ENCODE results near the gene LOC101059915.
"Not testable (repeated sequence)": the region's sequence is repeated elsewhere in the genome, so short reads cannot be mapped to it uniquely, and the experiment has no call there.

Gene LOC101059915

DNA sequence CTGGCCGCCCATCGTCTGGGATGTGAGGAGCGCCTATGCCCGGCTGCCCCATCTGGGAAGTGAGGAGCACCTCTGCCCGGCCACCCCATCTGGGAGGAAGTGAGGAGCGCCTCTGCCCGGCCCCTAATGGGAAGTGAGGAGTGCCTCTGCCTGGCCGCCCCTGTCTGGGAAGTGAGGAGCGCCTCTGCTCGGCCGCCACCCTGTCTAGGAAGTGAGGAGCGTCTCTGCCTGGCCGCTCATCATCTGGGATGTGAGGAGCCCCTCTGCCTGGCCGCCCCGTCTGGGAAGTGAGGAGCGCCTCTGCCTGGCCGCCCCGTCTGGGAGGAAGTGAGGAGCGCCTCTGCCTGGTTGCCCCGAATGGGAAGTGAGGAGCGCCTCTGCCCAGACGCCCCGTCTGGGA is 8.3 kb downstream of the LOC101059915 start:
- not testable (repeated sequence) for DNase-seq (ENCODE audit: low spot score)

DNA sequence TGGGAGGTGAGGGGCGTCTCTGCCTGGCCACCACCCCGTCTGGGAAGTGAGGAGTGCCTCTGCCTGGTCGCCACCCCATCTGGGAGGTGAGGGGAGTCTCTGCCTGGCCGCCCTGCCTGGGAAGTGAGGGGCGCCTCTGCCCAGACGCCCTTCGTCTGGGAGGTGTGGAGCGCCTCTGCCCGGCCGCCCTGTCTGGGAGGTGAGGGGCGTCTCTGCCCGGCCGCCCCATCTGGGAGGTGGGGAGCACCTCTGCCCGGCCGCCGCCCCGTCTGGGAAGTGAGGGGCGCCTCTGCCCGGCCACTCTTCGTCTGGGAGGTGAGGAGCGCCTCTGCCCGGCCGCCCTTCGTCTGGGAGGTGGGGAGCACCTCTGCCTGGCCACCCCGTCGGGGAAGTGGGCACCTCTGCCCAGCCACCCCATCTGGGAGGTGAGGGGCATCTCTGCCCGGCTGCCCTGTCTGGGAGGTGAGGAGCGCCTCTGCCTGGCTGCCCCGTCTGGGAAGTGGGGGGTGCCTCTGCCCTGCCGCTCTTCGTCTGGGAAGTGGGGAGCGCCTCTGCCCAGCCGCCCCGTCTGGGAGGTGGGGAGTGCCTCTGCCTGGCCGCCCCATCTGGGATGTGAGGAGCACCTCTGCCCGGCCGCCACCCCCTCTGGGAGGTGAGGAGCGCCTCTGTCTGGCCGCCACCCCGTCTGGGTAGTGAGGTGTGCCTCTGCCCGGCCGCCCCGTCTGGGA is 8.9 kb downstream of the LOC101059915 start:
- not testable (repeated sequence) for DNase-seq (ENCODE audit: low spot score)

DNA sequence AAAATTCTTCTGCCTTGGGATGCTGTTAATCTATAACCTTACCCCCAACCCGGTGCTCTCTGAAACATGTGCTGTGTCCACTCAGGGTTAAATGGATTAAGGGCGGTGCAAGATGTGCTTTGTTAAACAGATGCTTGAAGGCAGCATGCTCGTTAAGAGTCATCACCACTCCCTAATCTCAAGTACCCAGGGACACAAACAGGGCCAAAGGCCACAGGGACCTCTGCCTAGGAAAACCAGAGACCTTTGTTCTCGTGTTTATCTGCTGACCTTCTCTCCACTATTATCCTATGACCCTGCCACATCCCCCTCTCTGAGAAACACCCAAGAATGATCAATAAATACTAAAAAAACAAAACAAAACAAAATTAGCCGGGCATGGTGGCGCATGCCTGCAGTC is 9.8 kb downstream of the LOC101059915 start:
- DNase-seq (ENCODE audit: low spot score): not testable (repeated sequence)

DNA sequence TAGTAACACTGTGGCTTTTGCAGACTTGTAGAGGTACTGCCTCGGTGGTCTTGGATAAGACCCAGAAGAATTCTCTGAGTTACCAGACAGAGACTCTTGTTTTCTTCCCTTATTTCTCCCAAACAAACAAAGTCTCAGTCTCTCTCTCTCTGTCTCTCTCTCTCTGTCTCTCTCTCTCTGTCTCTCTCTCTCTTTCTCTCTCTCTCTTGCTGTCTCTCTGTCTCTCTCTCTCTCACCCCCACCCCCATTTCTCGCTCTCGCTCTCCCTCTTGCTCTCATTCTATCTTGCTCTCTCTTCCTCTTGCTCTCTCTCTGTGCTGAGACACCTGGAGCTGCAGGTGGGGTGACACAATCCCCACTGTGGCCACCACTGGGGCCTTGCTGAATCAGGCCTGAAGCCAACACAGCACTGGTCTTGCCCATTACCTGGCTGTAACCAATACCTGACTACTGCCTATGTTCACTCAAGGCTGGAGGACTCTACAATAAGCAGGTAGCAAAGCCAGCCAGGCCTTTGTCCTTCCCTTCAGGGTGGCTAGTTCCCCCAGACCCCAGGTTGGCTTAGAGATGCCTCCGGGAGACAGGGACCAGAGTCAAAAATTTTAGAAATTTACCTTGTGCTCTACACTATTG is 12.3 kb downstream of the LOC101059915 start:
- no peak for DNase-seq (ENCODE audit: low spot score)

DNA sequence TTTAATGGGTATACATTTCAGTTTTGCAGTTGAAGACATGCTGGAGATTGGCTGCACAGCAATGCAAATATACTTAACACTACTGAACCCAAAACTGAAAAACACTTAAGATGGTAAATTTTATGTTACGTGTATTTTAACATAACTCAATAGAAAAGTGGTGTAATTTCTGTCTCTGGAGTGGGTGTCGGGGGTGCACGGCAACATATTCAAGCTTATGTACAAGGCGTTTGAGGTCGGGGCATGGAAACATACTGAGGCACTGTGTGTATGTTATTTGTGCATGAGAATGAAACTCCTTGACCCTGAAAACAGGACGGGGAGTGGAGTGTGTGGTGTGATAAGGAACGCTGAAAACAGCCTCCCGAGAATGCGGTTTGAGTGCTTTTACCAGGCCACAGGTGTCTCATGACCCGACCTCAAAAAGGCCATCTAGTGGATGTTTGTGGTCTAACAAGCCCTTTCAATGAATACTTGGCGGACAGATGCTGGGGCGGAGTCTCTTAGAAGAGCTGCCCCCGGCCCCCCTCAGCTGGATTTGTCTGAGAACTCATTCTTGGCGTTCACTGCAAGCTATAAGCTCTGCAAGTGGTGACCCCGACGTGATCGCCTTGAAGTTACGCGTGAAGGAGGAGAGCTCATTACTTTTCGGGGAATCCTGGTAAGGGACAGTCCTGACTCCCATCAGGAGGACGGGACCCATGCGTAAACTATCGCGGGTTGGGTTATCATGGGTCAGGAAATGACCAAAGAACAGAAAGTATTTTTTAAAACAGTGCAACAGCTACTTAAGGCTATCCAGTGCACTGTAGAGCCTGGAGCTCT is 29.5 kb downstream of the LOC101059915 start:
- not testable (repeated sequence) for DNase-seq (ENCODE audit: low spot score)

DNA sequence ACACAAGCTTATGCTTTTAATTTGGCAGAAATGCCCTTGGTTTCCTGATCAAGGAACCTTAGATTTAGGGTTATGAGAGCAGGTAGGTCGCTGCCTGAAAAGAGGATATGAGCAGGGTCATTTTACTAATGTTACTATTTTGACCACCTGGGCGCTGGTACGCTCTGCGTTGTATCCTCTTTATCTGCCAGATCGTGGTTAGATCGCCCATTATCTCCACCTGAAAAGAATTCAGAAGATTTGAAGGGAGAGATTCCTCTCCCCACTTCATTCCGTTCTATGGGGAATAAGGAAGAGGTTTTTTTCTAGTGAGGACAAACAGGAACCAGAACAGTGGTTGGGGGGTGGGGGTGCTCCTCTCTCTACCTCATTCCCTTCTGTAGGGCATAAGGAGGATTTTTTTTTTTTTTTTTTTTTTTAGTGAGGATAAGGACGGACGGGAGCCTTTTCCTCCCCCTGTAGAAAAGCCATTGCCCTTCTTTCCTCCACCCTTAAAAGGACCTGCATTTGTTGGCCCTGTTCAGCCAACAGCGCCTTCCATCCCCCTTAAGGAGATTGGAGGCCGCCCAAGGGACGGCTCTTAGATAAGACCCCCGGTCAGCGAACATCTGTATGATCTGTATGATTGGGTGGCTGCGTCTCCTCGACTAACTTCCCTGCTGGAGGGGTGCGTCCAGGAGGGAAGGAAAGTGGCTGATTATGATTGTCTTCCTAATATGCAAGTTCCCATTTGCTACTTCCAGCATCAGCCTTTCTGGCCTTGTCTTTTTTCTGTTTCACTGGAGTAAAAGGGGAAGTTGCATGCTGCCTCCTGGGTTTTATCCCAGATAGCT is 30.3 kb downstream of the LOC101059915 start:
- DNase-seq (ENCODE audit: low spot score): not testable (repeated sequence)

DNA sequence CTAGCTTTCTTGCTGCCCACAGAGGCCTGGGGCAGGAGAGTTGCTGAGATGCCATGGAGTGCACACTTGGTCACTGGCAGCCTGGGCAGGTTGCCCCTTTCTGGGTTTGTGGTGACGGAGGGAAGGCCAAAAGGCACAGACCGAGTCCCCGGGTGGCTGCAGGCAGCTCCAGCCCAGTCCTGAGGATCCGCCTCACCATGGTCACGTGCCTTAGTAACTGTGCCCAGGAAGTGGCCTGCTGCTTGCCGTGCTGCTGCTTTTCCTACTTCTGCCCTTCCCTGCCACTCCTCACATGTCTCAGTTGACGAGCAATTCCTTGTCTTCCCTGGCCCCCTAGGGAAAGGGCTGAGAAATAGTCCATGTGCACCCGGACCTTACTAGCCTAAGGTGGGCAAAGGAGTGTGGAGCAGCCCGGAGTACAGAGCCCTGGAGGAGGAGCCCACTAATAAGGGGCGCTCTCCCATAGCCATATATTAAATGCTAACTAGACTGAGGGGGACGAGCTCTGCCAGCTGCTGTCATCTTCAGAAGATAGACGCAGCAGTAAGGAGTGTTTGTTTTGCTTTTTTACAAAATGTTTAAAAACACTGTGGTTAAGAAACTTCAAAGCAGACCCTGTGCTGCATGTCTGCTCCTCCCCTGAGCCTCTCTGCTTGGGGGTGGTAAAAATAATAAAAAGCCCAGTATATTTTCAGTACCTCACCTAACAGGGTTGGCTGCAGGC is 31.1 kb downstream of the LOC101059915 start:
- DNase-seq (ENCODE audit: low spot score): not testable (repeated sequence)

DNA sequence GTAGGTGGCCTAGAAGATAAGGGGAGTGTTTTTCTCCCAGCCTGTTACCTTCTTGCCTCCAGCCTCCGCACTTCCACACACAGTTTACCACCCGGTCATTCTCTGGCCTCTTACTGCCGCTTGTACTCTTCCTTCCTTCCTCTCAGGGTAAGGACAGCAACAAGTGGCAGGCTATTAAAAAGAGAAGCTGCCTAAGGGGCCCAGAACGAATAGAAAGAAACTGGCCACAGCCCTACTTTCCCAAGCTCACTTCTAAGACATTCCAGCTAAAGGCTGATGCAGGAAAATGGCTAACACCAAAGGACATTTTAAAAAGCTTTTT is 31.6 kb downstream of the LOC101059915 start:
- DNase-seq (ENCODE audit: low spot score): not testable (repeated sequence)

DNA sequence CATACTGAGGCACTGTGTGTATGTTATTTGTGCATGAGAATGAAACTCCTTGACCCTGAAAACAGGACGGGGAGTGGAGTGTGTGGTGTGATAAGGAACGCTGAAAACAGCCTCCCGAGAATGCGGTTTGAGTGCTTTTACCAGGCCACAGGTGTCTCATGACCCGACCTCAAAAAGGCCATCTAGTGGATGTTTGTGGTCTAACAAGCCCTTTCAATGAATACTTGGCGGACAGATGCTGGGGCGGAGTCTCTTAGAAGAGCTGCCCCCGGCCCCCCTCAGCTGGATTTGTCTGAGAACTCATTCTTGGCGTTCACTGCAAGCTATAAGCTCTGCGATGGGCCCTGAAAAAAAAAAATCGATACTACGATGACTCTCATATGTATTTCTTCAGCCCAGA is 35.5 kb downstream of the LOC101059915 start:
- DNase-seq (ENCODE audit: low spot score): not testable (repeated sequence)

DNA sequence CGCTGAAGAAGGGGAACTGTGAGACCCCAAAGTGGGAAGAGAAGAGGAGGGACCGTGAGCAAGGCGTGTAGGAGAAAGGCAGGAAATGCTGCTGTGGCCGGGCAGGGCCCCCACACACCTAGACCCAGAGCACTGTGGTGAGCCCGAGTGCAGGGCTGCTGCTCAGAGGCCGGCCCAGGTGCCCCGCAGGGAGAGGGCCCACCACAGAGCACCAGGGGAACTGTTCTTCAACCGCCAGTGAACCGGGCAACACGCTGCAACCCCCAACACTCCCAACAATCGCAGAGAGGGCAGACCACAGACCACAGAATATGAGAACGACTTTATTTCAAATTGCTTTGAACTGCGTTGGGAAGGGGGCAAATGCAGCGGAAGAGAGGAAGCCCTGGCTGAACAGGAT is 46.7 kb downstream of the LOC101059915 start:
- not testable (repeated sequence) for DNase-seq (ENCODE audit: low spot score)

DNA sequence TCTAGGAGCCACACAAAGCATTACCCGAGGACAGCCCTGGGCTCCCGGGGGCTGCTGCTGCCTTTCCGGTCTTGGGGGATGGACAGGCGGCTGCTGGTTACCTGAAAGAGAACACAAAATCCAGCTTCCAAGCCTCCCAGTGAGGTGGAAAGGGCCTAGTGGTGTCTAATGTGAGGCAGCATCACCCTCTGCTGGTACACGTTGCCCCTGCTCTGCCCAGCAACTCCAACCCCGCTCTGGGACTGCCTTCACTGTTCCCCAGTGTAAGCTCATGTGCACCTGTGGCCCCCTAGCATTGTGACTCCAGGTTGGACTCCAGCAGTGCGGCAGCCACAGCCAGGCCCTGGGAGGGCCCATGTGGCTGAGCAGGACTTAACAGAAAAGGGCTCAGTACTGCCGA is 48.2 kb downstream of the LOC101059915 start:
- DNase-seq (ENCODE audit: low spot score): not testable (repeated sequence)

DNA sequence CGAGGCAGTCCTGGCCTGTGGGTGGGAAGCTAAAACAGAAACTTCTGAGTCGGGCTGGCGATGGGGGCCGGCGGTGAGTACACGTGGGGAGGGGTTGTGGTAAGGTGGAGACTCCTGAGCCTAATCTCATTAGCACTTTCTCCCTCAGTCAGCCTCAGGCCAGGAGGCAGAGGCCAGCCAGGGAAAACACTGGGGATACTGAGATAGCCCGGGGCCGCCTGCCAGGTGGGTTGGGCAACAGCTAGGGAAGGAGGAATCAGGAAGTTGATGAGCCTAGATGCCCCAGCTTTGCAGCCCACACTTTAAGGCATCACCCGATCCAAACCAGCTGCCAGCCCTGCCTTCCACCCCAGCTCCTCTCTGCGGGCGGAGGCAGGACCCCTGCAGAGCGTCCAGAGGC is 49.0 kb downstream of the LOC101059915 start:
- DNase-seq (ENCODE audit: low spot score): not testable (repeated sequence)

DNA sequence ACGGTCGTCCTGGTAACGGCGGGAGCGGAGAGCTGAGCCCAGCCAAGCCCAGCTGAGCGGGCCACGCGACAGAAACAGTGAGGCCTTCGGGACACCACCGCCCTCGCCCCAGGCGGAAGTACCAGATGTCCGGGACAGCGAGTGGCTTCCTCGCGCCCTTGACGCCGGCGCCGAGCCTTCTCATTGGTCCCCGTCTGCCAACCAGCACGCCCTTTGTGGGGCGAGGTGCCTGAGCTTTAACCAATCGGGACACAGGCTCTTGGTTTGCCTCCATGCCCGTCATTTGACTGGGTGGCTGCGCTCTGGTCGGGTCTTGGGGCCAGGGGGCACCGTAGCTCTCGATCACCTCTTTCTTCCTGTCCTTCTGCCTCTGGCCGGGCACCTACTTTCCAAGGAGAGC is 50.8 kb downstream of the LOC101059915 start, which contains the start of gene CXorf49:
Gene CXorf49 (minus strand): TSS at position 101 of the 400 bp plus-strand sequence. CDS start 134 bp downstream, outside the sequence.
- DNase-seq (ENCODE audit: low spot score): not testable (repeated sequence)

DNA sequence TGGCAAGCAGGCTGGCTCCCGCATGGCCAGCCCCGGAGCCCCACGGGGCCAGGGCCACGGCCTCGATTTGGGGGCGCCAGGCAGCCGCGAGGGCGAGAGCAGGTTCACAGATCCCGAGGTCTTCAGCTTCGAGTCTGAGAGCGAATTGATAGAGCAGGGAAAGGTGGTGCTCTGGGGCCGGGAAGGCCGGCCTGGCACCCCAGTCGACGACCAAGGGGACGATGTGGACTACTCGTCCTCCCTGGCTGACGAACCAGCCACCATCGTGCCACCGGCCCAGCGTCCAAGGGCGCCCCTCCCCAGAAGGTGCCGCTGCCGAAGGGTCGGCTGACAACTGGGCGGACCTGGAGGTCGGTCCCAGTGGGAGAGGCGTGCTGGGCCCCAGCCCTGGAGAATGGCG is 51.8 kb downstream of the LOC101059915 start:
- DNase-seq (ENCODE audit: low spot score): not testable (repeated sequence)

DNA sequence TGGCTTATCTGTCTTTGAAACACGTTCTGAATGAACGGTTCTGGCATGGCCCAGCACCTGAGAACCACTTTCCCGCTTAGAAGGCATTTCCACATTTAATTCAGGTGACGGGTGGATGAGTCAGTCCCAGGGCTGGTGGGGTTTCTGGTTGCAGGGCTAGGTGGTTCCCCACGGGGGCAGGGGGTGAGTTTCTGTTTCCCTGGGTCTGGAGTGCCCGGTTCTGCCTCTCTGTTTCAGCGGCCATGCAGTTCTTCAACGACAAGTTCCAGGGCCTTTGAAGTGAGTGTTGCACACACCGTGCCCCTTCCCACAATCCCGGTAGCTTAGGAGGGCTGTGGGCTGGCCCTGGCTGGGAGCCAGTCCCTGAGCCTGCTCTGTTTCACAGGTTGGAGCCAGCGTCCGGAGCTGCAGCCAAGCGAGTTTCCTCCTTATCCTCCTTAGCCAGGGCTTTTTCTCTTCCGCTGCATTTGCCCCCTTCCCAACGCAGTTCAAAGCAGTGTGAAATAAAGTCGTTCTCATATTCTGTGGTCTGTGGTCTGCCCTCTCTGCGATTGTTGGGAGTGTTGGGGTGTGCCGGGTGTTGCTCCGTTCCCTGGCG is 53.0 kb downstream of the LOC101059915 start:
- DNase-seq (ENCODE audit: low spot score): not testable (repeated sequence)

Measured in GM03348 (cell line).